H1 (cell line): ENCODE measurements around the gene SOWAHC. TPM values are rescaled to one million over a fixed set of nuclear protein-coding genes. Genes with fewer than 3 reads are reported as not detected.

Source experiments
- CTCF ChIA-PET: fragments of 300-600 bp; sonication (Branson Sonifier 250); formaldehyde crosslinking; loops from one replicate; lab custom pipeline; 2021; ENCODE audit not compliant: partially characterized antibody; lab: Charles Lee
- POLR2A ChIA-PET: fragments of 300-600 bp; sonication (Branson Sonifier 250); formaldehyde crosslinking; loops from one replicate; lab custom pipeline; 2021; ENCODE audit warnings: inconsistent platforms; ENCODE audit not compliant: partially characterized antibody; lab: Charles Lee
- DNase-seq, 2 experiments: peaks; one replicate each; pipeline versions ENCODE4 v3.0.0 to v3.0.0-alpha.2; 2010 to 2022; ENCODE audit warnings: low spot score in 2 of 2, low read depth in 1 of 2, mixed read lengths in 1 of 2
- FAIRE-seq: peaks from 2 replicates; lab custom pipeline; 2011; peaks lifted over from hg19 to GRCh38; lab: Jason Lieb, UNC
- H2AFZ ChIP-seq: 2 replicates; pipeline ENCODE4 v1.8.1; 2012; ENCODE audit warnings: low read length, inconsistent platforms
- H2AK5ac ChIP-seq: 2 replicates; pipeline ENCODE4 v1.6.1; 2013; ENCODE audit warnings: low read depth, low read length
- H2BK120ac ChIP-seq: replicated peaks from 2 replicates; pipeline ENCODE3; 2013; ENCODE audit warnings: low read depth, low read length, inconsistent platforms
- H2BK12ac ChIP-seq: 2 replicates; pipeline ENCODE4 v1.6.1; 2013; ENCODE audit warnings: low read depth, low read length
- H2BK15ac ChIP-seq: 2 replicates; pipeline ENCODE4 v1.6.1; 2013; ENCODE audit warnings: low read length
- H2BK20ac ChIP-seq: 2 replicates; pipeline ENCODE4 v1.6.1; 2013; ENCODE audit warnings: low read length
- H2BK5ac ChIP-seq: 2 replicates; pipeline ENCODE4 v1.6.1; 2013; ENCODE audit warnings: low read depth, low read length
- H3K14ac ChIP-seq: 2 replicates; pipeline ENCODE4 v1.6.1; 2013; ENCODE audit warnings: inconsistent platforms; ENCODE audit not compliant: insufficient read length
- H3K18ac ChIP-seq: 2 replicates; pipeline ENCODE4 v1.6.1; 2013; ENCODE audit warnings: low read length; ENCODE audit errors: extremely low read depth
- H3K23ac ChIP-seq: 2 replicates; pipeline ENCODE4 v1.6.1; 2013; ENCODE audit warnings: inconsistent platforms; ENCODE audit not compliant: insufficient read length
- H3K23me2 ChIP-seq: 2 replicates; pipeline ENCODE4 v1.6.1; 2013; ENCODE audit warnings: low read depth, low read length
- H3K27ac ChIP-seq: 2 replicates; pipeline ENCODE4 v1.6.1; 2011; ENCODE audit warnings: low read depth, low read length, inconsistent platforms
- H3K27me3 ChIP-seq, 4 experiments: replicated peaks in 1 of 4; 1 replicate in 1 of 4; 2 replicates in 3 of 4; pipeline versions ENCODE4 v1.6.1 to v1.8.1; 2011 to 2013; ENCODE audit warnings: low read length in 3 of 4, mild to moderate bottlenecking in 3 of 4, inconsistent platforms in 2 of 4, mixed read lengths in 2 of 4, moderate library complexity in 1 of 4; ENCODE audit not compliant: control insufficient read depth in 3 of 4, insufficient read depth in 3 of 4; ENCODE audit errors: extremely low read depth in 1 of 4
- H3K36me3 ChIP-seq, 4 experiments: 2 replicates each; pipeline versions ENCODE4 v1.6.1 to v1.8.1; 2011 to 2013; ENCODE audit warnings: mild to moderate bottlenecking in 4 of 4, low read length in 3 of 4, moderate library complexity in 2 of 4, control low read depth in 1 of 4, inconsistent platforms in 1 of 4; ENCODE audit not compliant: insufficient read depth in 4 of 4, control insufficient read depth in 2 of 4
- H3K4ac ChIP-seq: replicated peaks from 2 replicates; pipeline ENCODE3; 2013; ENCODE audit warnings: low read length, low read depth, mixed read lengths, inconsistent platforms; ENCODE audit not compliant: insufficient read length
- H3K4me1 ChIP-seq, 4 experiments: replicated peaks in 1 of 4; 1 replicate in 1 of 4; 2 replicates in 3 of 4; pipeline versions ENCODE4 v1.6.1 to v1.8.1; 2011 to 2013; ENCODE audit warnings: low read length in 3 of 4, inconsistent platforms in 2 of 4, mixed read lengths in 1 of 4; ENCODE audit not compliant: insufficient read depth in 4 of 4, control insufficient read depth in 3 of 4
- H3K4me2 ChIP-seq, 2 experiments: 2 replicates each; pipeline versions ENCODE4 v1.6.1 to v1.8.1; 2011 to 2013; ENCODE audit warnings: low read depth in 2 of 2, low read length in 2 of 2, control low read depth in 1 of 2, inconsistent platforms in 1 of 2, mild to moderate bottlenecking in 1 of 2; ENCODE audit not compliant: insufficient read depth in 1 of 2
- H3K4me3 ChIP-seq, 4 experiments: fragments of 200-600, 300-600 bp in 1 of 4; sonication (generic), shearing (Covaris generic), sonication (Bioruptor Twin) in 1 of 4; 2 replicates each; pipeline versions ENCODE4 v1.5.1 to v1.8.1; 2011 to 2016; ENCODE audit warnings: low read length in 4 of 4, low read depth in 3 of 4, control low read depth in 2 of 4, inconsistent platforms in 2 of 4, mild to moderate bottlenecking in 2 of 4, mixed read lengths in 1 of 4, moderate library complexity in 1 of 4; ENCODE audit not compliant: insufficient read depth in 2 of 4; ENCODE audit errors: extremely low read depth in 1 of 4
- H3K56ac ChIP-seq: replicated peaks from 2 replicates; pipeline ENCODE3; 2013; ENCODE audit warnings: low read depth, mild to moderate bottlenecking, mixed read lengths, low read length, inconsistent platforms; ENCODE audit not compliant: insufficient read length
- H3K79me1 ChIP-seq: 2 replicates; pipeline ENCODE4 v1.6.1; 2013; ENCODE audit warnings: low read depth, low read length, control low read depth
- H3K79me2 ChIP-seq, 2 experiments: 2 replicates each; pipeline versions ENCODE4 v1.6.1 to v1.8.1; 2012 to 2013; ENCODE audit warnings: low read length in 2 of 2, mild to moderate bottlenecking in 2 of 2, inconsistent platforms in 1 of 2; ENCODE audit not compliant: insufficient read depth in 2 of 2, control insufficient read depth in 1 of 2
- H3K9ac ChIP-seq, 4 experiments: replicated peaks in 1 of 4; 1 replicate in 1 of 4; 2 replicates in 3 of 4; pipeline versions ENCODE4 v1.6.1 to v1.8.1; 2011 to 2013; ENCODE audit warnings: low read depth in 3 of 4, low read length in 3 of 4, control low read depth in 2 of 4, mild to moderate bottlenecking in 2 of 4, moderate library complexity in 2 of 4, inconsistent platforms in 1 of 4; ENCODE audit errors: extremely low read depth in 1 of 4
- H3K9me3 ChIP-seq, 2 experiments: 2 replicates each; pipeline versions ENCODE4 v1.6.1 to v1.8.1; 2012 to 2013; ENCODE audit warnings: mild to moderate bottlenecking in 2 of 2, moderate library complexity in 2 of 2, control low read depth in 1 of 2, inconsistent platforms in 1 of 2, low read depth in 1 of 2, low read length in 1 of 2, mixed read lengths in 1 of 2; ENCODE audit not compliant: insufficient read depth in 2 of 2
- H4K20me1 ChIP-seq, 2 experiments: replicated peaks in 1 of 2; 2 replicates each; pipeline versions ENCODE3 to v1.8.1; 2011 to 2013; ENCODE audit warnings: inconsistent platforms in 2 of 2, low read length in 2 of 2, mild to moderate bottlenecking in 1 of 2; ENCODE audit not compliant: insufficient read depth in 2 of 2, control insufficient read depth in 1 of 2
- H4K5ac ChIP-seq: 2 replicates; pipeline ENCODE4 v1.6.1; 2013; ENCODE audit warnings: low read length, low read depth, mixed read lengths, inconsistent platforms; ENCODE audit not compliant: insufficient read length
- H4K8ac ChIP-seq: 2 replicates; pipeline ENCODE4 v1.8.0; 2013; ENCODE audit warnings: mild to moderate bottlenecking, moderate library complexity, low read length, inconsistent platforms; ENCODE audit not compliant: insufficient read depth; ENCODE audit errors: extremely low read depth
- H4K91ac ChIP-seq: replicated peaks from 2 replicates; pipeline ENCODE3; 2013; ENCODE audit warnings: low read length, mixed read lengths, inconsistent platforms; ENCODE audit not compliant: insufficient read length
- ATF3 ChIP-seq: IDR thresholded peaks from 2 replicates; pipeline ENCODE4 v1.6.1; 2011; ENCODE audit warnings: low read depth, mild to moderate bottlenecking, low read length; ENCODE audit not compliant: insufficient read depth
- CBX5 ChIP-seq: fragments of 300-800, 300-1000 bp; sonication (generic); IDR thresholded peaks from 2 replicates; pipeline ENCODE4 v1.7.1; 2016; ENCODE audit warnings: antibody characterized with exemption, low read length, low read depth
- CTCF ChIP-seq, 3 experiments: IDR thresholded peaks; 1 replicate in 2 of 3; 2 replicates in 1 of 3; pipeline versions ENCODE4 v1.5.1 to v1.6.1; 2011; ENCODE audit warnings: low read length in 3 of 3, mild to moderate bottlenecking in 3 of 3, inconsistent platforms in 2 of 3, low read depth in 1 of 3, moderate library complexity in 1 of 3; ENCODE audit not compliant: insufficient read depth in 1 of 3; ENCODE audit errors: control extremely low read depth in 1 of 3
- POU5F1 ChIP-seq: IDR thresholded peaks from 2 replicates; pipeline ENCODE4 v1.6.1; 2011; ENCODE audit warnings: low read depth, mild to moderate bottlenecking, low read length, moderate library complexity
- RBBP5 ChIP-seq: IDR thresholded peaks from 2 replicates; pipeline ENCODE4 v1.7.1; 2012; ENCODE audit warnings: low read depth, mild to moderate bottlenecking, inconsistent platforms, low read length, moderate library complexity, borderline replicate concordance
- WGBS, 2 experiments: shearing (Covaris generic) in 1 of 2; methylation state at CpG; one replicate each; pipeline versions ENCODE4 v1.1.6 to v1.1.7; 2013 to 2015; ENCODE audit warnings: low lambda C conversion rate in 2 of 2, mixed read lengths in 2 of 2, inconsistent platforms in 1 of 2, low coverage in 1 of 2, missing lambda C conversion rate in 1 of 2; ENCODE audit not compliant: insufficient replicate concordance in 2 of 2, insufficient coverage in 1 of 2, insufficient read length in 1 of 2; ENCODE audit errors: extremely low coverage in 1 of 2, missing lambda C conversion rate in 1 of 2; 5-methylcytosine and 5-hydroxymethylcytosine counted together
- polyA plus RNA-seq, 7 experiments: library from polyadenylated mRNA; depleted of rRNA in 3 of 7; stranded (reverse) in 5 of 7; unstranded in 2 of 7; fragments of >200 nt in 5 of 7; fragments of 200-250 nt in 2 of 7; gene quantifications; 1 replicate in 5 of 7; 2 replicates in 1 of 7; 4 replicates in 1 of 7; pipeline versions ENCODE4 v1.2.1 to v1.2.3, GENCODE V29; 2011 to 2013; ENCODE audit warnings: missing spikeins in 2 of 7, mixed read lengths in 2 of 7
- total RNA-seq: library from RNA; stranded (reverse); fragmentation: NEBNext Ultra II Directional; extraction: Animal tissue kit (Norgen Biotek cat#: 25700); gene quantifications from 2 replicates; pipeline ENCODE4 v1.2.1, GENCODE V29; 2021

SOWAHC gene
- total and polyA plus RNA-seq, 2 of the 8 experiments (the other 6 are each of a cell fraction or from before 2014, with no cell fraction given), result 3.1 to 17.8 TPM

GRCh38 chr2:109607766-109608165 lies 6.4 kb upstream of the SOWAHC start:
- H3K23ac ChIP-seq, result no peak overlapping the region
- no peak overlapping the region for H2AK5ac ChIP-seq
- no peak overlapping the region for H3K4me3 ChIP-seq
- POLR2A ChIA-PET, result interaction anchor here (1.6 kb wide), 1 partner anchor 13 kb away, joined by 5 read pairs; no protein-coding TSS in a partner anchor
- H4K20me1 ChIP-seq, result peaks cover 0 to 5% of the 10 kb centered on the region in 2 experiments
- H4K8ac ChIP-seq, result no peak overlapping the region
- H3K9ac ChIP-seq, result no peak overlapping the region
- H3K79me1 ChIP-seq, result peaks cover 7% of the 10 kb centered on the region
- H3K36me3 ChIP-seq, result no peaks in the 10 kb centered on the region
- H3K18ac ChIP-seq, result no peak overlapping the region
- H2BK5ac ChIP-seq, result no peak overlapping the region
- TF ChIP-seq RBBP5, result no peak
- TF ChIP-seq POU5F1, result no peak
- TF ChIP-seq CBX5, result no peak
- no peak for TF ChIP-seq CTCF (IDR thresholded peaks at IDR 0.05; ENCODE audit: control extremely low read depth in 1 of 3, insufficient read depth in 1 of 3, low read depth in 1 of 3, low read length in 3 of 3)
- TF ChIP-seq ATF3, result no peak
- TF ChIP-seq, all 59 proteins: peak for 0
- Histone ChIP-seq H2AFZ (no peak overlapping the region), H3K4me1 (peaks cover 0 to 9% (median 3%) of the 10 kb centered on the region in 4 experiments; a peak in 3 of 7 replicates), H2BK20ac (no peak overlapping the region), H3K23me2 (no peaks in the 10 kb centered on the region), H3K14ac (no peak overlapping the region), H2BK15ac (no peak overlapping the region), H4K91ac (no peak overlapping the region), H3K4me2 (no peak overlapping the region), H3K4ac (no peak overlapping the region), H2BK12ac (no peak overlapping the region), H4K5ac (no peak overlapping the region), H2BK120ac (no peak overlapping the region), H3K79me2 (peaks cover 12 to 90% of the 10 kb centered on the region in 2 experiments), H3K27me3 (no peaks in the 10 kb centered on the region), H3K56ac (no peak overlapping the region), H3K9me3 (no peaks in the 10 kb centered on the region), H3K27ac (no peak overlapping the region)
- FAIRE-seq, result no peak
- DNase-seq, result no peak
- CTCF ChIA-PET, result interaction anchor here (0.6 to 1.6 kb wide), 5 partner anchors 10 to 479 kb away, joined by 3 to 5 read pairs (median 3); no protein-coding TSS in a partner anchor
- 90% methylated on average over 2 of the region's 2 CpGs; no CpG with 5 or more reads in 1 of the 2 experiments for WGBS, 2 experiments
